ENCODE results near the gene SLC35F6.
"Not testable (repeated sequence)": the region's sequence is repeated elsewhere in the genome, so short reads cannot be mapped to it uniquely, and the experiment has no call there.

Gene SLC35F6

GRCh38 chr2:26786207-26787028, 22.3 kb downstream of the SLC35F6 start:
- ChIA-PET POLR2A (ENCODE audit: low non-redundant PET) (no interaction called here), CTCF (interaction anchor here (0.5 kb wide), 2 partner anchors 18 to 89 kb away, joined by 3 to 4 read pairs; no protein-coding TSS in a partner anchor)

GRCh38 chr2:26792720-26793119, 28.6 kb downstream of the SLC35F6 start:
- CTCF ChIA-PET, result no interaction called here

More at GRCh38 chr2:26786207-26787028, 22.3 kb downstream of the SLC35F6 start:
- H3K27ac ChIP-seq, result peak overlapping the region; percentile 79
- no peak for TF ChIP-seq CTCF (conservative IDR thresholded peaks at IDR 0.05; ENCODE audit: low read depth)
- DNase-seq (ENCODE audit: low spot score), result peak; percentile 28

GRCh38 chr2:26793518-26793917, 29.4 kb downstream of the SLC35F6 start:
- no peak for TF ChIP-seq CTCF (conservative IDR thresholded peaks at IDR 0.05; ENCODE audit: low read depth)
- no peak for DNase-seq (ENCODE audit: low spot score)
- H3K27ac ChIP-seq, result no peak overlapping the region
- POLR2A ChIA-PET (ENCODE audit: low non-redundant PET), result no interaction called here
- CTCF ChIA-PET, result no interaction called here

More at GRCh38 chr2:26792720-26793119, 28.6 kb downstream of the SLC35F6 start:
- no peak for TF ChIP-seq CTCF (conservative IDR thresholded peaks at IDR 0.05; ENCODE audit: low read depth)
- no peak for DNase-seq (ENCODE audit: low spot score)
- H3K27ac ChIP-seq, result 0 out of 2 replicates have a peak overlapping the region, but pooled peaks have one; percentile 21
- POLR2A ChIA-PET (ENCODE audit: low non-redundant PET), result no interaction called here

- CTCF ChIA-PET; DNase-seq (ENCODE audit: low spot score); H3K27ac ChIP-seq; POLR2A ChIA-PET (ENCODE audit: low non-redundant PET): not testable (repeated sequence)
Observed at GRCh38 chr2:26795135-26795534, 31.1 kb downstream of the SLC35F6 start.

GRCh38 chr2:26801328-26801727, 37.2 kb downstream of the SLC35F6 start:
- ChIA-PET CTCF (no interaction called here), POLR2A (ENCODE audit: low non-redundant PET) (no interaction called here)
- DNase-seq (ENCODE audit: low spot score), result no peak
- peak overlapping the region; percentile 32; the same call in 1 of the 2 replicates for H3K27ac ChIP-seq
- TF ChIP-seq CTCF (conservative IDR thresholded peaks at IDR 0.05; ENCODE audit: low read depth), result no peak

GRCh38 chr2:26801796-26802195, 37.7 kb downstream of the SLC35F6 start:
- ChIA-PET CTCF (interaction anchor here (0.6 kb wide), 1 partner anchor 114 kb away, joined by 3 read pairs; no protein-coding TSS in a partner anchor), POLR2A (ENCODE audit: low non-redundant PET) (no interaction called here)
- DNase-seq (ENCODE audit: low spot score), result no peak
- TF ChIP-seq CTCF (conservative IDR thresholded peaks at IDR 0.05; ENCODE audit: low read depth), result no peak
- H3K27ac ChIP-seq, result peak overlapping the region; percentile 32; the same call in 1 of the 2 replicates

- POLR2A ChIA-PET (ENCODE audit: low non-redundant PET), result interaction anchor here (0.6 kb wide), 1 partner anchor 21 kb away, joined by 9 read pairs; no protein-coding TSS in a partner anchor
- CTCF ChIA-PET, result no interaction called here
- H3K27ac ChIP-seq, result peak overlapping the region; percentile 50; the same call in 1 of the 2 replicates
- DNase-seq (ENCODE audit: low spot score), result peak; percentile 80
- no peak for TF ChIP-seq CTCF (conservative IDR thresholded peaks at IDR 0.05; ENCODE audit: low read depth)
Observed at GRCh38 chr2:26805241-26805676, 41.2 kb downstream of the SLC35F6 start.

All from RWPE1 (cell line).